GM12878 (cell line): ENCODE results near the gene HOXD1. TPM values are rescaled to one million over a fixed set of nuclear protein-coding genes. Genes with fewer than 3 reads are reported as not detected.

Experiments used
- ATAC-seq: fragments of 200-7000 bp; cut with Tn5 transposase; 3 replicates; pipeline ENCODE4 v1.9.1; 2020; ENCODE audit warnings: mild to moderate bottlenecking, moderate library complexity
- BruUV-seq: library from RNA; stranded (reverse); fragments of 400-500 nt; replicated peaks from 2 replicates; lab custom pipeline; 2021; lab: Mats Ljungman, UMichigan
- CTCF ChIA-PET: fragments of 300-600 bp; sonication (Branson Sonifier 250); formaldehyde crosslinking; extraction: SDS; loops from one replicate; lab custom pipeline; 2021; ENCODE audit warnings: inconsistent platforms; lab: Yijun Ruan, JAX
- POLR2A ChIA-PET: fragments of 350-600 bp; formaldehyde crosslinking; extraction: SDS; loops from one replicate; lab custom pipeline; 2021; ENCODE audit warnings: inconsistent platforms; lab: Charles Lee
- RAD21 ChIA-PET: fragments of 300-600 bp; sonication (Branson Sonifier 250); formaldehyde crosslinking; loops from one replicate; lab custom pipeline; 2023; ENCODE audit warnings: antibody characterized with exemption; ENCODE audit not compliant: unreplicated experiment; lab: Charles Lee
- SMC1A ChIA-PET: fragments of 300-600 bp; sonication (Branson Sonifier 250); formaldehyde crosslinking; loops from one replicate; lab custom pipeline; 2023; ENCODE audit not compliant: unreplicated experiment, uncharacterized antibody; lab: Charles Lee
- DNase-seq: peaks from one replicate; pipeline ENCODE4 v3.0.0-alpha.2; 2011; ENCODE audit warnings: low read depth, low spot score
- FAIRE-seq: peaks from 3 replicates; lab custom pipeline; 2011; peaks lifted over from hg19 to GRCh38; lab: Jason Lieb, UNC
- H2AFZ ChIP-seq: 2 replicates; pipeline ENCODE4 v1.6.0; 2011; ENCODE audit warnings: low read depth, low read length, control low read depth; ENCODE audit not compliant: control insufficient read depth
- H3K27ac ChIP-seq: 2 replicates; pipeline ENCODE4 v1.5.1; 2011; ENCODE audit warnings: control low read depth; ENCODE audit not compliant: control insufficient read depth, insufficient read depth
- H3K27me3 ChIP-seq, 2 experiments: replicated peaks in 1 of 2; 2 replicates each; pipeline versions ENCODE4 v1.6.0 to v1.6.1; 2011; ENCODE audit warnings: low read length in 1 of 2; ENCODE audit not compliant: control insufficient read depth in 2 of 2, insufficient read depth in 2 of 2
- H3K36me3 ChIP-seq, 2 experiments: 2 replicates each; pipeline ENCODE4 v1.5.1; 2011; ENCODE audit warnings: low read length in 1 of 2; ENCODE audit not compliant: control insufficient read depth in 2 of 2, insufficient read depth in 2 of 2
- H3K4me1 ChIP-seq: 2 replicates; pipeline ENCODE4 v1.6.1; 2011; ENCODE audit warnings: mild to moderate bottlenecking, low read length, moderate library complexity, mixed read lengths; ENCODE audit not compliant: control insufficient read depth, insufficient read depth
- H3K4me2 ChIP-seq: 2 replicates; pipeline ENCODE4 v1.6.0; 2011; ENCODE audit warnings: control low read depth; ENCODE audit not compliant: control insufficient read depth, insufficient read depth
- H3K4me3 ChIP-seq: fragments of 200-600 bp; sonication (generic); 2 replicates; pipeline ENCODE4 v1.5.1; 2016
- H3K79me2 ChIP-seq: 2 replicates; pipeline ENCODE4 v1.6.0; 2011; ENCODE audit warnings: low read length; ENCODE audit not compliant: control insufficient read depth, insufficient read depth
- H3K9ac ChIP-seq: 2 replicates; pipeline ENCODE4 v1.8.0; 2011; ENCODE audit warnings: low read length, control low read depth, mixed read lengths; ENCODE audit not compliant: control insufficient read depth, insufficient read depth
- H3K9me3 ChIP-seq: replicated peaks from 3 replicates; pipeline ENCODE4 v1.5.1; 2011; ENCODE audit warnings: mild to moderate bottlenecking, low read length; ENCODE audit not compliant: control insufficient read depth, insufficient read depth
- H4K20me1 ChIP-seq: 2 replicates; pipeline ENCODE4 v1.6.0; 2011; ENCODE audit not compliant: control insufficient read depth, insufficient read depth
- BCLAF1 ChIP-seq: fragments of 450-650 bp; IDR thresholded peaks from 2 replicates; pipeline ENCODE4 v1.6.1; 2017; ENCODE audit warnings: antibody characterized with exemption, mild to moderate bottlenecking, moderate library complexity
- BMI1 ChIP-seq: fragments of 450-650 bp; IDR thresholded peaks from 2 replicates; pipeline ENCODE4 v1.6.1; 2016; ENCODE audit warnings: mild to moderate bottlenecking, moderate library complexity, borderline replicate concordance
- BRCA1 ChIP-seq: IDR thresholded peaks from 2 replicates; pipeline ENCODE4 v1.6.1; 2011; ENCODE audit warnings: low read depth, low read length, improper control_type of control experiment
- HSF1 ChIP-seq: fragments of 150-350 bp; IDR thresholded peaks from 2 replicates; pipeline ENCODE4 v1.6.1; 2014; ENCODE audit warnings: mild to moderate bottlenecking, low read depth, low read length
- NFYA ChIP-seq: IDR thresholded peaks from 2 replicates; pipeline ENCODE4 v1.6.1; 2011; ENCODE audit warnings: low read depth, mild to moderate bottlenecking, low read length, improper control_type of control experiment, borderline replicate concordance
- SIN3A ChIP-seq: IDR thresholded peaks from 2 replicates; pipeline ENCODE4 v1.6.1; 2012; ENCODE audit warnings: low read depth, low read length, improper control_type of control experiment
- SUZ12 ChIP-seq: fragments of 200-600 bp; sonication (generic); IDR thresholded peaks from one replicate; pipeline ENCODE4 v1.6.1; 2018; ENCODE audit warnings: antibody characterized with exemption, mild to moderate bottlenecking; ENCODE audit not compliant: unreplicated experiment
- YBX1 ChIP-seq: fragments of 450-650 bp; IDR thresholded peaks from 2 replicates; pipeline ENCODE4 v1.6.1; 2016; ENCODE audit warnings: antibody characterized with exemption
- WGBS: methylation state at CpG from one replicate; pipeline ENCODE4 v1.1.6; 2016; ENCODE audit warnings: low lambda C conversion rate; ENCODE audit not compliant: insufficient replicate concordance, insufficient coverage; ENCODE audit errors: missing lambda C conversion rate; 5-methylcytosine and 5-hydroxymethylcytosine counted together
- in situ Hi-C: fragments of 300-500 bp; cut with MboI; formaldehyde crosslinking; loops from 9 replicates; pipeline ENCODE4 v1.14.3; 2018; ENCODE audit warnings: mixed read lengths
- intact Hi-C: fragments of 100-400 bp; cut with micrococcal nuclease; formaldehyde crosslinking; loops from one replicate; pipeline ENCODE4 v1.14.2; 2022; ENCODE audit not compliant: unreplicated experiment
- polyA plus RNA-seq, 11 experiments: library from polyadenylated mRNA; depleted of rRNA in 4 of 11; unstranded in 6 of 11; stranded (reverse) in 5 of 11; fragments of >200 nt; fragmentation: Nextera tagmentation in 4 of 11; fragmentation: Illumina TruSeq in 1 of 11; extraction: Ambion mirVana in 4 of 11; extraction: Trizol in 1 of 11; gene quantifications; 1 replicate in 1 of 11; 2 replicates in 10 of 11; pipeline versions ENCODE4 v1.2.1 to v1.2.3, GENCODE V29; 2011 to 2016; ENCODE audit warnings: inconsistent platforms in 2 of 11, missing spikeins in 2 of 11, low read depth in 1 of 11
- total RNA-seq, 4 experiments: library from RNA; depleted of rRNA in 3 of 4; stranded (reverse); fragments of >200 nt in 3 of 4; fragmentation: Illumina TruSeq in 1 of 4; extraction: Trizol in 1 of 4; gene quantifications; 2 replicates each; pipeline versions ENCODE4 v1.2.1 to v1.2.3, GENCODE V29; 2013 to 2021

The HOXD1 gene
- total and polyA plus RNA-seq, 10 of the 15 experiments (the other 5 are each of a cell fraction or from before 2014, with no cell fraction given), result not detected

- H3K27ac ChIP-seq, result no peak overlapping the region
- in situ Hi-C loops, result loop anchor here (25.0 kb wide), 1 partner anchor 1188 kb away; no protein-coding TSS in a partner anchor
- no peaks in the 10 kb centered on the region for H3K79me2 ChIP-seq
- H3K9ac ChIP-seq, result no peak overlapping the region
- intact Hi-C loops, result no loop called here
- RAD21 ChIA-PET, result no interaction called here
- TF ChIP-seq BMI1, result no peak
- TF ChIP-seq BRCA1, result no peak
- no peak for TF ChIP-seq BCLAF1
- TF ChIP-seq YBX1, result no peak
- TF ChIP-seq HSF1, result no peak
- no peak for TF ChIP-seq NFYA
- peak; percentile 13 for TF ChIP-seq SUZ12
- no peak for TF ChIP-seq SIN3A
- TF ChIP-seq, all 136 proteins: peak for 1
- Histone ChIP-seq H3K36me3 (no peaks in the 10 kb centered on the region), H3K4me1 (no peaks in the 10 kb centered on the region), H3K4me3 (no peak overlapping the region), H2AFZ (no peak overlapping the region), H3K4me2 (no peak overlapping the region), H3K27me3 (peaks cover 11 to 33% of the 10 kb centered on the region in 2 experiments), H3K9me3 (no peaks in the 10 kb centered on the region), H4K20me1 (no peaks in the 10 kb centered on the region)
- DNase-seq, result no peak
- CTCF ChIA-PET, result no interaction called here
- no peak for ATAC-seq
- BruUV-seq, result no TSS peak
- SMC1A ChIA-PET, result no interaction called here
- WGBS, result 32% methylated on average over 22 of the region's 22 CpGs
- FAIRE-seq, result no peak
- POLR2A ChIA-PET, result no interaction called here
Observed at GRCh38 chr2:176149481-176149938, 39.0 kb upstream of the HOXD1 start.
